HEK293 (cell line): ENCODE data around the gene MECR.

Source experiments
- CTCF ChIA-PET: fragments of 350-600 bp; formaldehyde crosslinking; extraction: SDS; loops from one replicate; lab custom pipeline; 2021; ENCODE audit warnings: antibody characterized with exemption; lab: Yijun Ruan, JAX
- POLR2A ChIA-PET: fragments of 300-600 bp; formaldehyde crosslinking; extraction: SDS; loops from one replicate; lab custom pipeline; 2020; ENCODE audit warnings: antibody characterized with exemption, inconsistent platforms; lab: Yijun Ruan, JAX
- H3K27ac ChIP-seq: fragments of 200-500 bp; sonication (Bioruptor generic); 2 replicates; pipeline ENCODE4 v1.5.1; 2014; ENCODE audit warnings: low read depth, low read length, control low read depth, inconsistent platforms; ENCODE audit errors: extremely low read depth
- H3K36me3 ChIP-seq, 2 experiments: fragments of 200-500 bp in 1 of 2; sonication (Bioruptor generic) in 1 of 2; 1 replicate in 1 of 2; 2 replicates in 1 of 2; pipeline ENCODE4 v1.5.1; 2014 to 2017; ENCODE audit warnings: inconsistent platforms in 2 of 2, low read length in 2 of 2; ENCODE audit not compliant: control insufficient read depth in 2 of 2, insufficient read depth in 1 of 2
- H3K4me1 ChIP-seq: fragments of 200-500 bp; sonication (Bioruptor generic); 2 replicates; pipeline ENCODE4 v1.5.1; 2014; ENCODE audit warnings: mild to moderate bottlenecking, low read length, inconsistent platforms; ENCODE audit not compliant: control insufficient read depth, insufficient read depth
- H3K4me3 ChIP-seq: 2 replicates; pipeline ENCODE4 v1.5.1; 2011; ENCODE audit warnings: low read depth, mild to moderate bottlenecking, control low read depth, low read length, moderate library complexity
- H3K9me3 ChIP-seq: fragments of 200-500 bp; sonication (Bioruptor generic); 2 replicates; pipeline ENCODE4 v1.5.1; 2014; ENCODE audit warnings: low read depth, low read length, inconsistent platforms; ENCODE audit not compliant: control insufficient read depth, insufficient read depth
- PRDM1 ChIP-seq: fragments of 450-650 bp; formaldehyde crosslinking; IDR thresholded peaks from 2 replicates; pipeline ENCODE4; 2016; ENCODE audit warnings: missing biosample characterization, missing genetic modification characterization
- ZFHX2 ChIP-seq: fragments of 450-650 bp; formaldehyde crosslinking; conservative IDR thresholded peaks from 2 replicates; pipeline ENCODE4 v1.5.1; 2016; ENCODE audit warnings: missing biosample characterization, missing genetic modification characterization
- ZFP69B ChIP-seq: fragments of 450-650 bp; formaldehyde crosslinking; IDR thresholded peaks from 2 replicates; pipeline ENCODE4 v1.5.1; 2016; ENCODE audit warnings: missing biosample characterization, missing genetic modification characterization
- ZNF121 ChIP-seq: fragments of 450-650 bp; formaldehyde crosslinking; IDR thresholded peaks from 2 replicates; pipeline ENCODE4 v1.5.1; 2016; ENCODE audit warnings: missing biosample characterization, missing genetic modification characterization
- ZNF211 ChIP-seq: fragments of 450-650 bp; formaldehyde crosslinking; IDR thresholded peaks from 2 replicates; pipeline ENCODE4 v1.5.1; 2016; ENCODE audit warnings: low read depth, missing biosample characterization, missing genetic modification characterization
- ZNF248 ChIP-seq: fragments of 450-650 bp; formaldehyde crosslinking; IDR thresholded peaks from 2 replicates; pipeline ENCODE4 v1.5.1; 2017; ENCODE audit warnings: missing biosample characterization, missing genetic modification characterization
- ZNF366 ChIP-seq: fragments of 450-650 bp; formaldehyde crosslinking; conservative IDR thresholded peaks from 2 replicates; pipeline ENCODE4 v1.5.1; 2016; ENCODE audit warnings: missing biosample characterization, missing genetic modification characterization
- ZNF423 ChIP-seq: fragments of 450-650 bp; formaldehyde crosslinking; IDR thresholded peaks from 2 replicates; pipeline ENCODE4 v1.5.1; 2016; ENCODE audit warnings: missing biosample characterization, missing genetic modification characterization
- ZNF600 ChIP-seq: fragments of 450-650 bp; formaldehyde crosslinking; IDR thresholded peaks from 2 replicates; pipeline ENCODE4 v1.5.1; 2016; ENCODE audit warnings: missing biosample characterization, missing genetic modification characterization
- ZSCAN30 ChIP-seq: fragments of 450-650 bp; IDR thresholded peaks from 2 replicates; pipeline ENCODE4 v1.5.1; 2018; ENCODE audit warnings: missing biosample characterization, mild to moderate bottlenecking, missing genetic modification characterization, moderate library complexity
- TF ChIP-seq, protein P1 (sequence below): fragments of 450-650 bp; formaldehyde crosslinking; IDR thresholded peaks from 2 replicates; pipeline ENCODE4 v1.5.1; 2016; ENCODE audit warnings: missing biosample characterization, missing genetic modification characterization, low read depth
- TF ChIP-seq, protein P2 (sequence below): fragments of 450-650 bp; formaldehyde crosslinking; IDR thresholded peaks from 2 replicates; pipeline ENCODE4 v1.5.1; 2016; ENCODE audit warnings: missing biosample characterization, missing genetic modification characterization
- TF ChIP-seq, protein P3 (sequence below): fragments of 450-650 bp; formaldehyde crosslinking; IDR thresholded peaks from 2 replicates; pipeline ENCODE4 v1.5.1; 2016; ENCODE audit warnings: missing biosample characterization, missing genetic modification characterization
- TF ChIP-seq, protein P4 (sequence below): fragments of 450-650 bp; formaldehyde crosslinking; IDR thresholded peaks from 2 replicates; pipeline ENCODE4; 2016; ENCODE audit warnings: missing biosample characterization, missing genetic modification characterization
- TF ChIP-seq, protein P5 (sequence below): fragments of 450-650 bp; formaldehyde crosslinking; IDR thresholded peaks from 2 replicates; pipeline ENCODE4 v1.5.1; 2016; ENCODE audit warnings: missing biosample characterization, missing genetic modification characterization
- TF ChIP-seq, protein P6 (sequence below): fragments of 450-650 bp; formaldehyde crosslinking; IDR thresholded peaks from 2 replicates; pipeline ENCODE4 v1.5.1; 2016; ENCODE audit warnings: missing biosample characterization, missing genetic modification characterization

Gene MECR

DNA sequence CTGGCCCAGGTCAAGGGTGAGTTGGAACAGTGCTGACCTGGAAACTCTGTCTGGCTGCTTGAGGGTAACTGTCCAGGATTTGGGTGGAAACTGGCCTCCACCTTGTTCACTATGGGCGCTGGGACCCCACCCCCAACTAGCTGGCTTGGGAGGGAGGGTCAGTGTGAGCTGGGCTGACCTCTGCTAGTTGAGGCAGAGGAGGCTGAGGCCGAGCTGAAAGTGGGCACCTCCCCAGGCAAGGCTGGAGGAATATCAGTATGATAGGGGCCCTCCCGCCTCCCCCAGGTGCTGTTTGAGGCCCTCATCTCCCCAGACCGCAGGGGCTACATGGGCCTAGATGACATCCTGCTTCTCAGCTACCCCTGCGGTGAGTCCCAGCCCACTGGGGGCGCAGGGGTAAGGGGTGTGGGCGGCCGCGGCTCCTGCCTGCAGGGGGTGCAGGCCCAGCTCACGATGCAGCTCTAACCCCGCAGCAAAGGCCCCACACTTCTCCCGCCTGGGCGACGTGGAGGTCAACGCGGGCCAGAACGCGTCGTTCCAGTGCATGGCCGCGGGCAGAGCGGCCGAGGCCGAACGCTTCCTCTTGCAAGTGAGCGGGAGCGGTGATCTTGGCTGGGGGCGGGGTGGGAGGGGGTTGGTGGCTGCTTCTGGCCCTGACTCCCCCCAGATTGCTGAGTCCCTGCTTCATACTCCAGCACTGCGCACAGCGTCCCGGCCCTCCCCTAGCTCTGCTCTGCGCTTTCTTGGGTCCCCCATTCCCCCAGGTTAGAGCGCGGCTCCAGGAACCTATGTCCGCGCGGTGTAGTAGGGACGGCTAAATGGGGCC is 28.5 kb upstream of the MECR start (continued):
- TF ChIP-seq, protein P1, sequence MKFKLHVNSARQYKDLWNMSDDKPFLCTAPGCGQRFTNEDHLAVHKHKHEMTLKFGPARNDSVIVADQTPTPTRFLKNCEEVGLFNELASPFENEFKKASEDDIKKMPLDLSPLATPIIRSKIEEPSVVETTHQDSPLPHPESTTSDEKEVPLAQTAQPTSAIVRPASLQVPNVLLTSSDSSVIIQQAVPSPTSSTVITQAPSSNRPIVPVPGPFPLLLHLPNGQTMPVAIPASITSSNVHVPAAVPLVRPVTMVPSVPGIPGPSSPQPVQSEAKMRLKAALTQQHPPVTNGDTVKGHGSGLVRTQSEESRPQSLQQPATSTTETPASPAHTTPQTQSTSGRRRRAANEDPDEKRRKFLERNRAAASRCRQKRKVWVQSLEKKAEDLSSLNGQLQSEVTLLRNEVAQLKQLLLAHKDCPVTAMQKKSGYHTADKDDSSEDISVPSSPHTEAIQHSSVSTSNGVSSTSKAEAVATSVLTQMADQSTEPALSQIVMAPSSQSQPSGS: no peak

DNA sequence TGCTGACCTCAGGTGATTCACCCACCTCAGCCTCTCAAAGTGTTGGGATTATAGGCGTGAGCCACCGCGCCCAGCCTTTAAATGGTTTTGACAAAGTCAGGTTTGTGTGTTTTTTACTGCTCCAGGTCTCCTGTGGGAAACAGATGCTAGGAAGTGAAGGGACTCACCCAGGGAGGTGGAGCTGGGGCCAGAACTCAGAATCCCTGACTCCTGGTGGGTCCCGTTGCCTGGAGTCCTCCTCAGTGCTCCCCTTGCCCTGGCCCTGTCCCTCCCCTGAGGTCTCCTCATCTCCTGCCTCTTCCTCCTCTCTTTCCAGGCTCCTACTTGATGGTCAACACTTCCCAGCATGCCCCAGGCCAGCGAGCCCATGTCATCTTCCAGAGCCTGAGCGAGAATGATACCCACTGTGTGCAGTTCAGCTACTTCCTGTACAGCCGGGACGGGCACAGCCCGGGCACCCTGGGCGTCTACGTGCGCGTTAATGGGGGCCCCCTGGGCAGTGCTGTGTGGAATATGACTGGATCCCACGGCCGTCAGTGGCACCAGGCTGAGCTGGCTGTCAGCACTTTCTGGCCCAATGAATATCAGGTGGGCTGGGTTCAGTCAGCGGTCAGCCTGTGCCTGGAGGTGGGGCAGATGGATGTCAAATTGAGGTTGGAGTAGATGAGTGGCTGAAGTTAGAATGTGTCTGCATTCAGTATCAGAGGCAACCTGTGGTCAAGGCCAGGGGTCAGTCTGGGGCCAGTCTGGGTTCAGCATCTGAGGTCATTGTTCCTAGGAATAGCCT is 27.6 kb upstream of the MECR start:
- no peak overlapping the region for H3K4me3 ChIP-seq
- peaks cover 9% of the 10 kb centered on the region for H3K4me1 ChIP-seq
- no peaks in the 10 kb centered on the region for H3K9me3 ChIP-seq
- ChIA-PET CTCF (interaction anchor here (0.7 kb wide), 3 partner anchors 14 to 708 kb away, joined by 3 to 4 read pairs (median 3); no protein-coding TSS in a partner anchor), POLR2A (interaction anchor here (0.6 kb wide), 1 partner anchor 747 kb away, joined by 3 read pairs; no protein-coding TSS in a partner anchor)
- H3K36me3 ChIP-seq: peaks cover 0 to 36% of the 10 kb centered on the region in 2 experiments; a peak in 2 of 3 replicates
- no peak for TF ChIP-seq ZNF423 (tag by site-specific recombination)
- TF ChIP-seq, protein P2, sequence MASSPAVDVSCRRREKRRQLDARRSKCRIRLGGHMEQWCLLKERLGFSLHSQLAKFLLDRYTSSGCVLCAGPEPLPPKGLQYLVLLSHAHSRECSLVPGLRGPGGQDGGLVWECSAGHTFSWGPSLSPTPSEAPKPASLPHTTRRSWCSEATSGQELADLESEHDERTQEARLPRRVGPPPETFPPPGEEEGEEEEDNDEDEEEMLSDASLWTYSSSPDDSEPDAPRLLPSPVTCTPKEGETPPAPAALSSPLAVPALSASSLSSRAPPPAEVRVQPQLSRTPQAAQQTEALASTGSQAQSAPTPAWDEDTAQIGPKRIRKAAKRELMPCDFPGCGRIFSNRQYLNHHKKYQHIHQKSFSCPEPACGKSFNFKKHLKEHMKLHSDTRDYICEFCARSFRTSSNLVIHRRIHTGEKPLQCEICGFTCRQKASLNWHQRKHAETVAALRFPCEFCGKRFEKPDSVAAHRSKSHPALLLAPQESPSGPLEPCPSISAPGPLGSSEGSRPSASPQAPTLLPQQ: 0 out of 2 replicates have a peak, but pooled peaks have one; percentile 17
- peak; percentile 57; the same call in 1 of the 2 replicates for TF ChIP-seq ZFP69B (tag by site-specific recombination)
- no peak overlapping the region for H3K27ac ChIP-seq

DNA sequence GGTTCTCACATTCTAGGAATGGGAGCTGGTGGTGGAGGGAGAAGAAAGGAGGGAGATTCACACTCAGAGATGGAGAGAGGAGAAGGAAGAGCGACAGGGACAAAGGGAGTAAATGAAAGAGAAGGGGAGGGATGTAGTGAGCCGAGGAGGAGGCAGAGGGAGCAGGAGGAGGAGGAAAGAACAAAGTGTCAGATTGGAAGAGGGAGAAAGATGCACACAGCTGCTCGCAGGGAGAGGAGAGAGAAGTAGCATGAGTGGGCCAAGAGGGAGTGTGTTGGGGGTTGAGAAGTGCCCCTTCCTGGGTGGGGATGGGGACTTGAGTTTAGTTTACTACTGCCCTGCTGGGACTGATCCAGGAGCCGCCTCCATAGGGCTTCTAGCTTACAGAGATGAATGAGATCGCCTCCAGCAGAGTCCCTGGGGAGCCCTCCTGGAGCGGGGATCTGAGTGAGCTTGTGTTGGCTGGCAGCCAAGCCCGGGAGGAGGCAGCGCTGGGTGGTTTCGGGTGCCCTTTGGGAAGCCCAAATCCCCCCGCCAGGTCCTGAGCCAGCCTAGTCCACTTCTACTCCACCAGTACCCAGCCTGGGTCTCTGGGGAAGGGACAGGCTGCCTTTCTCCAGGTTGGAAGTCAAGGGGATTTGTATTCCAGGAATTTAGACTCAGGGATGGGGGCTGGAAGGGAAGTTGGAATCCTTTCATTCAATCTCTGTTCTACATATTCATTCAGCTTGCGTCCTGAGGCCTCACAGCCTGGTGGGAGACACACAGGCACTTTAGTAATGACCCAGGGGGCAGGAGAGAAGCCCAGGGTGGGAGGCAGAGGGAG is 26.5 kb upstream of the MECR start:
- H3K9me3 ChIP-seq: no peaks in the 10 kb centered on the region
- H3K27ac ChIP-seq: no peak overlapping the region
- POLR2A ChIA-PET: interaction anchor here (0.6 to 1.4 kb wide), 4 partner anchors 18 to 745 kb away, joined by 3 to 5 read pairs (median 3); partner anchors contain the start of gene PTPRU
- H3K4me3 ChIP-seq: no peak overlapping the region
- H3K36me3 ChIP-seq: peaks cover 0 to 31% of the 10 kb centered on the region in 2 experiments; a peak in 2 of 3 replicates
- CTCF ChIA-PET: interaction anchor here (0.6 to 1.0 kb wide), 4 partner anchors 17 to 985 kb away, joined by 3 read pairs; no protein-coding TSS in a partner anchor
- peaks cover 9% of the 10 kb centered on the region for H3K4me1 ChIP-seq
- peak; percentile 67 for TF ChIP-seq PRDM1
- TF ChIP-seq ZNF248 (tag by site-specific recombination): no peak
- TF ChIP-seq, protein P3, sequence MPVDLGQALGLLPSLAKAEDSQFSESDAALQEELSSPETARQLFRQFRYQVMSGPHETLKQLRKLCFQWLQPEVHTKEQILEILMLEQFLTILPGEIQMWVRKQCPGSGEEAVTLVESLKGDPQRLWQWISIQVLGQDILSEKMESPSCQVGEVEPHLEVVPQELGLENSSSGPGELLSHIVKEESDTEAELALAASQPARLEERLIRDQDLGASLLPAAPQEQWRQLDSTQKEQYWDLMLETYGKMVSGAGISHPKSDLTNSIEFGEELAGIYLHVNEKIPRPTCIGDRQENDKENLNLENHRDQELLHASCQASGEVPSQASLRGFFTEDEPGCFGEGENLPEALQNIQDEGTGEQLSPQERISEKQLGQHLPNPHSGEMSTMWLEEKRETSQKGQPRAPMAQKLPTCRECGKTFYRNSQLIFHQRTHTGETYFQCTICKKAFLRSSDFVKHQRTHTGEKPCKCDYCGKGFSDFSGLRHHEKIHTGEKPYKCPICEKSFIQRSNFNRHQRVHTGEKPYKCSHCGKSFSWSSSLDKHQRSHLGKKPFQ: peak; percentile 20; the same call in 1 of the 2 replicates
- TF ChIP-seq, protein P4, sequence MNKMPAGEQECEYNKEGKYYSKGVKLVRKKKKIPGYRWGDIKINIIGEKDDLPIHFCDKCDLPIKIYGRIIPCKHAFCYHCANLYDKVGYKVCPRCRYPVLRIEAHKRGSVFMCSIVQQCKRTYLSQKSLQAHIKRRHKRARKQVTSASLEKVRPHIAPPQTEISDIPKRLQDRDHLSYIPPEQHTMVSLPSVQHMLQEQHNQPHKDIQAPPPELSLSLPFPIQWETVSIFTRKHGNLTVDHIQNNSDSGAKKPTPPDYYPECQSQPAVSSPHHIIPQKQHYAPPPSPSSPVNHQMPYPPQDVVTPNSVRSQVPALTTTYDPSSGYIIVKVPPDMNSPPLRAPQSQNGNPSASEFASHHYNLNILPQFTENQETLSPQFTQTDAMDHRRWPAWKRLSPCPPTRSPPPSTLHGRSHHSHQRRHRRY (tag by site-specific recombination): no peak
- TF ChIP-seq, protein P5, sequence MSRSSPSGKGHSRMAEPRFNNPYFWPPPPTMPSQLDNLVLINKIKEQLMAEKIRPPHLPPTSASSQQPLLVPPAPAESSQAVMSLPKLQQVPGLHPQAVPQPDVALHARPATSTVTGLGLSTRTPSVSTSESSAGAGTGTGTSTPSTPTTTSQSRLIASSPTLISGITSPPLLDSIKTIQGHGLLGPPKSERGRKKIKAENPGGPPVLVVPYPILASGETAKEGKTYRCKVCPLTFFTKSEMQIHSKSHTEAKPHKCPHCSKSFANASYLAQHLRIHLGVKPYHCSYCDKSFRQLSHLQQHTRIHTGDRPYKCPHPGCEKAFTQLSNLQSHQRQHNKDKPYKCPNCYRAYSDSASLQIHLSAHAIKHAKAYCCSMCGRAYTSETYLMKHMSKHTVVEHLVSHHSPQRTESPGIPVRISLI (tag by site-specific recombination): no peak
- TF ChIP-seq ZNF121: no peak
- peak; percentile 67; the same call in 1 of the 2 replicates for TF ChIP-seq ZNF600 (tag by site-specific recombination)
- peak; percentile 61 for TF ChIP-seq ZFHX2 (tag by site-specific recombination)
- TF ChIP-seq, protein P6, sequence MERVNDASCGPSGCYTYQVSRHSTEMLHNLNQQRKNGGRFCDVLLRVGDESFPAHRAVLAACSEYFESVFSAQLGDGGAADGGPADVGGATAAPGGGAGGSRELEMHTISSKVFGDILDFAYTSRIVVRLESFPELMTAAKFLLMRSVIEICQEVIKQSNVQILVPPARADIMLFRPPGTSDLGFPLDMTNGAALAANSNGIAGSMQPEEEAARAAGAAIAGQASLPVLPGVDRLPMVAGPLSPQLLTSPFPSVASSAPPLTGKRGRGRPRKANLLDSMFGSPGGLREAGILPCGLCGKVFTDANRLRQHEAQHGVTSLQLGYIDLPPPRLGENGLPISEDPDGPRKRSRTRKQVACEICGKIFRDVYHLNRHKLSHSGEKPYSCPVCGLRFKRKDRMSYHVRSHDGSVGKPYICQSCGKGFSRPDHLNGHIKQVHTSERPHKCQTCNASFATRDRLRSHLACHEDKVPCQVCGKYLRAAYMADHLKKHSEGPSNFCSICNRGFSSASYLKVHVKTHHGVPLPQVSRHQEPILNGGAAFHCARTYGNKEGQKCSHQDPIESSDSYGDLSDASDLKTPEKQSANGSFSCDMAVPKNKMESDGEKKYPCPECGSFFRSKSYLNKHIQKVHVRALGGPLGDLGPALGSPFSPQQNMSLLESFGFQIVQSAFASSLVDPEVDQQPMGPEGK (tag by site-specific recombination): peak; percentile 56
- peak; percentile 77 for TF ChIP-seq ZNF366 (tag by site-specific recombination)
- TF ChIP-seq ZSCAN30 (tag by site-specific recombination): no peak
- TF ChIP-seq ZNF211 (tag by site-specific recombination): no peak
